HepG2 (cell line): ENCODE measurements around the gene PRDX2. TPM values are rescaled to one million over a fixed set of nuclear protein-coding genes. Genes with fewer than 3 reads are reported as not detected.

Experiments used
- ATAD3A ChIP-seq: sonication (generic); formaldehyde crosslinking; IDR thresholded peaks from 2 replicates; pipeline ENCODE4 v1.4.0; 2020; ENCODE audit warnings: missing genetic modification reagents
- KMT2B ChIP-seq: IDR thresholded peaks from 2 replicates; pipeline ENCODE4 v1.6.1; 2016; ENCODE audit warnings: missing genetic modification reagents, missing compliant biosample characterization
- RORA ChIP-seq: sonication (generic); formaldehyde crosslinking; IDR thresholded peaks from 2 replicates; pipeline ENCODE4 v1.5.0; 2020; ENCODE audit warnings: mild to moderate bottlenecking, missing genetic modification reagents, moderate library complexity
- SIX4 ChIP-seq: sonication (generic); formaldehyde crosslinking; IDR thresholded peaks from 2 replicates; pipeline ENCODE4 v1.4.0; 2020; ENCODE audit warnings: missing genetic modification reagents
- ZFP36L1 ChIP-seq: sonication (generic); formaldehyde crosslinking; IDR thresholded peaks from 2 replicates; pipeline ENCODE4 v1.8.0; 2022; ENCODE audit warnings: mild to moderate bottlenecking, missing genetic modification reagents, moderate library complexity
- ZNF205 ChIP-seq: IDR thresholded peaks from 2 replicates; pipeline ENCODE4 v1.6.1; 2018; ENCODE audit warnings: missing biosample characterization, missing genetic modification reagents
- ZNF253 ChIP-seq: sonication (generic); formaldehyde crosslinking; IDR thresholded peaks from 2 replicates; pipeline ENCODE4 v1.8.0; 2022; ENCODE audit warnings: mild to moderate bottlenecking, missing genetic modification reagents, borderline replicate concordance
- ZNF441 ChIP-seq: sonication (generic); formaldehyde crosslinking; IDR thresholded peaks from 2 replicates; pipeline ENCODE4 v1.7.0; 2021; ENCODE audit warnings: missing genetic modification reagents, borderline replicate concordance
- ZNF674 ChIP-seq: sonication (generic); formaldehyde crosslinking; IDR thresholded peaks from 2 replicates; pipeline ENCODE4 v1.5.0; 2020; ENCODE audit warnings: low read depth, mild to moderate bottlenecking, missing genetic modification reagents
- ZNF737 ChIP-seq: sonication (generic); formaldehyde crosslinking; IDR thresholded peaks from 2 replicates; pipeline ENCODE4 v1.5.0; 2020; ENCODE audit warnings: missing genetic modification reagents, mild to moderate bottlenecking, borderline replicate concordance
- ZSCAN30 ChIP-seq: sonication (generic); formaldehyde crosslinking; IDR thresholded peaks from 2 replicates; pipeline ENCODE4 v1.5.0; 2020; ENCODE audit warnings: mild to moderate bottlenecking, missing genetic modification reagents
- polyA plus RNA-seq, 8 experiments: library from polyadenylated mRNA; depleted of rRNA in 3 of 8; stranded (reverse) in 7 of 8; unstranded in 1 of 8; fragments of >200 nt; fragmentation: Illumina TruSeq in 4 of 8; extraction: Trizol in 4 of 8; gene quantifications; 2 replicates each; pipeline versions ENCODE4 v1.2.1 to v1.2.3, GENCODE V29; 2011 to 2016; ENCODE audit warnings: low read depth in 4 of 8, missing spikeins in 1 of 8, mixed read lengths in 1 of 8; ENCODE audit not compliant: insufficient read depth in 1 of 8
- total RNA-seq, 5 experiments: library from RNA; depleted of rRNA; stranded (reverse); fragments of >200 nt; fragmentation: Illumina TruSeq; extraction: Trizol; gene quantifications; 2 replicates each; pipeline ENCODE4 v1.2.3, GENCODE V29; 2016; ENCODE audit warnings: low read depth in 1 of 5
- TF ChIP-seq, protein P1 (sequence below): sonication (generic); formaldehyde crosslinking; IDR thresholded peaks from 2 replicates; pipeline ENCODE4 v1.4.0; 2020; ENCODE audit warnings: low read depth, mild to moderate bottlenecking, missing genetic modification reagents
- TF ChIP-seq, protein P2 (sequence below): sonication (generic); formaldehyde crosslinking; IDR thresholded peaks from 2 replicates; pipeline ENCODE4 v1.9.0; 2021; ENCODE audit warnings: missing genetic modification reagents, borderline replicate concordance
- TF ChIP-seq, protein P3 (sequence below): IDR thresholded peaks from 2 replicates; pipeline ENCODE4 v1.6.1; 2016
- TF ChIP-seq, protein P4 (sequence below): sonication (generic); formaldehyde crosslinking; IDR thresholded peaks from 2 replicates; pipeline ENCODE4 v1.5.1; 2020; ENCODE audit warnings: missing genetic modification reagents, mild to moderate bottlenecking, borderline replicate concordance
- TF ChIP-seq, protein P5 (sequence below): sonication (generic); formaldehyde crosslinking; IDR thresholded peaks from 2 replicates; pipeline ENCODE4 v1.8.0; 2022; ENCODE audit warnings: missing genetic modification reagents, mild to moderate bottlenecking, inconsistent platforms, borderline replicate concordance
- TF ChIP-seq, protein P6 (sequence below), 2 experiments: sonication (generic) in 1 of 2; formaldehyde crosslinking in 1 of 2; IDR thresholded peaks; 2 replicates each; pipeline versions ENCODE4 v1.4.0 to v1.6.1; 2016 to 2020; ENCODE audit warnings: borderline replicate concordance in 1 of 2, low read depth in 1 of 2, mild to moderate bottlenecking in 1 of 2, missing genetic modification reagents in 1 of 2

PRDX2 gene
- total and polyA plus RNA-seq, 2 of the 13 experiments (the other 11 are each of a cell fraction or from before 2014, with no cell fraction given), result 218 to 381 TPM

DNA sequence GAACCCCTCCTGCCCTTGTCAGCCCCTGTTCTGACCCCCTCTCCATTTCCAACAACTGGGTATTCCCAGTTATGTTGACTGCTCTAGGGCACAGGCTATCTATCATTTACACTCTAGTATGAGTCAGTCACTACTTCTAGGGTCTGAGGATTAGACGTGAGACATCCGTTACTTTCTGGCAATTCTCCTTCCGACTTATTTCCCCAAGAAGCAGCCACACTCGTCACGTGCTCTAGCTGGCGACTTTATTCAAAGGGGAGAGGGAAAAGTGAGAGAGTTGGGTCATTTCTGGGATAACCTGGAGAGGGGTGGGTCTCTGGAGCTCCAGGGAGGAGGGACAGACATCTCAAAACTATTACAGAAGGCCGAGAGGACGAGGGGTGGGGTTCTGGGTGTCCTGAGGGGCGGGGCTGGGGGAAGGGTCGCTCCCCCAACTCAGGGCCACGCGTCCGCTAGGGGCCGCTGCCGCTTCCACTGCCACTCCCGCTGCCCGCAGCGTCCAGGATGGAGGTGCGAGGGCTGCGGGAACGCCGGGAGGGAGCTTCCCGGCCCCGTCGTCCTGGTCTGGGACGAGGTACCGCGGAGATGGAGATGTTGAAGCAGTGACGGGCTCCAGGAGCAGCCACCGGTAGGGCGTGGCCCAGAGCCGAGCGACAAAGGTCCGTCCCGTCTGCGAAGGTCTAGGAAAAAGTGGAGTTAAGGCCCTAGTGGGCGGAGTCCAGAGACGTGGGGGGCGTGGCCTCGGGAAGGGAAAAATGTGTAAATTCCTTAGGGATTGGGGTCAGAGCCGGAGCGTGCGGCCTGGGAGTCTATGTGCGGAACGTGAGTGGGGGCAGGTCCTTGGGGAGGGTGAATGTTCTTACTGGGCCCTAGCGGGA lies 23.9 kb upstream of the PRDX2 start (continued):
- TF ChIP-seq ZNF441 (no peak), ZNF737 (CRISPR knock-in tag) (no peak), ZNF674 (CRISPR knock-in tag) (no peak), KMT2B (no peak), ATAD3A (no peak), ZNF253 (CRISPR knock-in tag) (no peak), ZFP36L1 (CRISPR knock-in tag) (no peak), RORA (no peak), ZSCAN30 (CRISPR knock-in tag) (no peak), SIX4 (no peak), ZNF205 (CRISPR knock-in tag) (0 out of 2 replicates have a peak, but pooled peaks have one; percentile 46)
- TF ChIP-seq, protein P1, sequence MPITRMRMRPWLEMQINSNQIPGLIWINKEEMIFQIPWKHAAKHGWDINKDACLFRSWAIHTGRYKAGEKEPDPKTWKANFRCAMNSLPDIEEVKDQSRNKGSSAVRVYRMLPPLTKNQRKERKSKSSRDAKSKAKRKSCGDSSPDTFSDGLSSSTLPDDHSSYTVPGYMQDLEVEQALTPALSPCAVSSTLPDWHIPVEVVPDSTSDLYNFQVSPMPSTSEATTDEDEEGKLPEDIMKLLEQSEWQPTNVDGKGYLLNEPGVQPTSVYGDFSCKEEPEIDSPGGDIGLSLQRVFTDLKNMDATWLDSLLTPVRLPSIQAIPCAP, result no peak
- TF ChIP-seq, protein P2, sequence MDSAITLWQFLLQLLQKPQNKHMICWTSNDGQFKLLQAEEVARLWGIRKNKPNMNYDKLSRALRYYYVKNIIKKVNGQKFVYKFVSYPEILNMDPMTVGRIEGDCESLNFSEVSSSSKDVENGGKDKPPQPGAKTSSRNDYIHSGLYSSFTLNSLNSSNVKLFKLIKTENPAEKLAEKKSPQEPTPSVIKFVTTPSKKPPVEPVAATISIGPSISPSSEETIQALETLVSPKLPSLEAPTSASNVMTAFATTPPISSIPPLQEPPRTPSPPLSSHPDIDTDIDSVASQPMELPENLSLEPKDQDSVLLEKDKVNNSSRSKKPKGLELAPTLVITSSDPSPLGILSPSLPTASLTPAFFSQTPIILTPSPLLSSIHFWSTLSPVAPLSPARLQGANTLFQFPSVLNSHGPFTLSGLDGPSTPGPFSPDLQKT (CRISPR knock-in tag), result no peak
- TF ChIP-seq, protein P3, sequence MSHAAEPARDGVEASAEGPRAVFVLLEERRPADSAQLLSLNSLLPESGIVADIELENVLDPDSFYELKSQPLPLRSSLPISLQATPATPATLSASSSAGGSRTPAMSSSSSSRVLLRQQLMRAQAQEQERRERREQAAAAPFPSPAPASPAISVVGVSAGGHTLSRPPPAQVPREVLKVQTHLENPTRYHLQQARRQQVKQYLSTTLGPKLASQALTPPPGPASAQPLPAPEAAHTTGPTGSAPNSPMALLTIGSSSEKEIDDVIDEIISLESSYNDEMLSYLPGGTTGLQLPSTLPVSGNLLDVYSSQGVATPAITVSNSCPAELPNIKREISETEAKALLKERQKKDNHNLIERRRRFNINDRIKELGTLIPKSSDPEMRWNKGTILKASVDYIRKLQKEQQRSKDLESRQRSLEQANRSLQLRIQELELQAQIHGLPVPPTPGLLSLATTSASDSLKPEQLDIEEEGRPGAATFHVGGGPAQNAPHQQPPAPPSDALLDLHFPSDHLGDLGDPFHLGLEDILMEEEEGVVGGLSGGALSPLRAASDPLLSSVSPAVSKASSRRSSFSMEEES (CRISPR knock-in tag), result 0 out of 2 replicates have a peak, but pooled peaks have one; percentile 35
- TF ChIP-seq, protein P4, sequence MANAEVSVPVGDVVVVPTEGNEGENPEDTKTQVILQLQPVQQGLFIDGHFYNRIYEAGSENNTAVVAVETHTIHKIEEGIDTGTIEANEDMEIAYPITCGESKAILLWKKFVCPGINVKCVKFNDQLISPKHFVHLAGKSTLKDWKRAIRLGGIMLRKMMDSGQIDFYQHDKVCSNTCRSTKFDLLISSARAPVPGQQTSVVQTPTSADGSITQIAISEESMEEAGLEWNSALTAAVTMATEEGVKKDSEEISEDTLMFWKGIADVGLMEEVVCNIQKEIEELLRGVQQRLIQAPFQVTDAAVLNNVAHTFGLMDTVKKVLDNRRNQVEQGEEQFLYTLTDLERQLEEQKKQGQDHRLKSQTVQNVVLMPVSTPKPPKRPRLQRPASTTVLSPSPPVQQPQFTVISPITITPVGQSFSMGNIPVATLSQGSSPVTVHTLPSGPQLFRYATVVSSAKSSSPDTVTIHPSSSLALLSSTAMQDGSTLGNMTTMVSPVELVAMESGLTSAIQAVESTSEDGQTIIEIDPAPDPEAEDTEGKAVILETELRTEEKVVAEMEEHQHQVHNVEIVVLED (CRISPR knock-in tag), result no peak; the same call in 1 of the 2 replicates
- TF ChIP-seq, protein P5, sequence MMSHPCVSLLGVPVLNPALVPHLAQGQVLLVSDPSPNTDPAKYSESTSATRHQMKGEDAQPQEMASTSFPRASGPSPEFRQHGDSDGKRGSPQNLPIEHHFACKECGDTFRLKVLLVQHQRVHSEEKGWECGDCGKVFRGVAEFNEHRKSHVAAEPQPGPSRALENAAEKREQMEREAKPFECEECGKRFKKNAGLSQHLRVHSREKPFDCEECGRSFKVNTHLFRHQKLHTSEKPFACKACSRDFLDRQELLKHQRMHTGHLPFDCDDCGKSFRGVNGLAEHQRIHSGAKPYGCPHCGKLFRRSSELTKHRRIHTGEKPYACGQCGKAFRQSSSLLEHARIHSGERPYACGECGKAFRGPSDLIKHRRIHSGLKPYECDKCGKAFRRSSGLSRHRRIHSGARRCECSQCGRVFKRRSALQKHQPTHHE (CRISPR knock-in tag), result no peak
- TF ChIP-seq, protein P6, sequence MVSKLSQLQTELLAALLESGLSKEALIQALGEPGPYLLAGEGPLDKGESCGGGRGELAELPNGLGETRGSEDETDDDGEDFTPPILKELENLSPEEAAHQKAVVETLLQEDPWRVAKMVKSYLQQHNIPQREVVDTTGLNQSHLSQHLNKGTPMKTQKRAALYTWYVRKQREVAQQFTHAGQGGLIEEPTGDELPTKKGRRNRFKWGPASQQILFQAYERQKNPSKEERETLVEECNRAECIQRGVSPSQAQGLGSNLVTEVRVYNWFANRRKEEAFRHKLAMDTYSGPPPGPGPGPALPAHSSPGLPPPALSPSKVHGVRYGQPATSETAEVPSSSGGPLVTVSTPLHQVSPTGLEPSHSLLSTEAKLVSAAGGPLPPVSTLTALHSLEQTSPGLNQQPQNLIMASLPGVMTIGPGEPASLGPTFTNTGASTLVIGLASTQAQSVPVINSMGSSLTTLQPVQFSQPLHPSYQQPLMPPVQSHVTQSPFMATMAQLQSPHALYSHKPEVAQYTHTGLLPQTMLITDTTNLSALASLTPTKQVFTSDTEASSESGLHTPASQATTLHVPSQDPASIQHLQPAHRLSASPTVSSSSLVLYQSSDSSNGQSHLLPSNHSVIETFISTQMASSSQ (IDR thresholded peaks at IDR 0.05; ENCODE audit: low read depth), result no peak
- TF ChIP-seq, protein P6 (CRISPR knock-in tag; IDR thresholded peaks at IDR 0.05; ENCODE audit: borderline replicate concordance), result no peak
